GM23248 (cell line): ENCODE results near the gene METTL25. TPM values are rescaled to one million over a fixed set of nuclear protein-coding genes. Genes with fewer than 3 reads are reported as not detected.
A peak's percentile ranks its signal among the peaks of the same experiment; 100 is the strongest.

Source experiments
- DNase-seq: peaks from one replicate; pipeline ENCODE4 v3.0.0-alpha.2; 2015
- H2AFZ ChIP-seq: fragments of 200-600 bp; sonication (generic); 2 replicates; pipeline ENCODE4 v1.6.1; 2016; ENCODE audit warnings: antibody characterized with exemption
- H3F3A ChIP-seq: fragments of 200-600 bp; sonication (generic); 2 replicates; pipeline ENCODE4 v1.6.1; 2016; ENCODE audit warnings: mild to moderate bottlenecking, antibody characterized with exemption, mixed run types; ENCODE audit not compliant: insufficient read depth
- H3K27ac ChIP-seq: fragments of 200-600 bp; sonication (generic); 2 replicates; pipeline ENCODE4 v1.5.1; 2016; ENCODE audit warnings: mild to moderate bottlenecking
- H3K27me3 ChIP-seq: fragments of 200-600 bp; sonication (generic); replicated peaks from 2 replicates; pipeline ENCODE4 v1.6.1; 2016; ENCODE audit warnings: mild to moderate bottlenecking; ENCODE audit not compliant: insufficient read depth
- H3K36me3 ChIP-seq: fragments of 200-600 bp; sonication (generic); 2 replicates; pipeline ENCODE4 v1.6.1; 2016; ENCODE audit warnings: low read depth, mild to moderate bottlenecking
- H3K4me1 ChIP-seq: fragments of 200-600 bp; sonication (generic); 2 replicates; pipeline ENCODE4 v1.6.1; 2016; ENCODE audit warnings: mild to moderate bottlenecking; ENCODE audit not compliant: insufficient read depth
- H3K4me2 ChIP-seq: fragments of 200-600 bp; sonication (generic); one replicate; pipeline ENCODE4 v1.6.1; 2016; ENCODE audit warnings: mild to moderate bottlenecking; ENCODE audit not compliant: unreplicated experiment
- H3K4me3 ChIP-seq: fragments of 200-600 bp; sonication (generic); 2 replicates; pipeline ENCODE4 v1.5.1; 2016; ENCODE audit warnings: mild to moderate bottlenecking
- H3K79me2 ChIP-seq: fragments of 200-600 bp; sonication (generic); 2 replicates; pipeline ENCODE4 v1.6.1; 2016; ENCODE audit warnings: mild to moderate bottlenecking; ENCODE audit not compliant: insufficient read depth
- H3K9ac ChIP-seq: fragments of 200-600 bp; sonication (generic); 2 replicates; pipeline ENCODE4 v1.6.1; 2016; ENCODE audit warnings: mild to moderate bottlenecking
- H3K9me2 ChIP-seq: fragments of 200-600 bp; sonication (generic); 2 replicates; pipeline ENCODE4 v1.6.1; 2016; ENCODE audit warnings: mixed run types, mild to moderate bottlenecking, moderate library complexity; ENCODE audit not compliant: insufficient read depth
- H3K9me3 ChIP-seq: fragments of 200-600 bp; sonication (generic); one replicate; pipeline ENCODE4 v1.6.1; 2017; ENCODE audit warnings: low read depth
- H4K20me1 ChIP-seq: fragments of 200-600 bp; sonication (generic); 2 replicates; pipeline ENCODE4 v1.6.0; 2016; ENCODE audit not compliant: insufficient read depth
- EZH2 ChIP-seq: fragments of 200-600 bp; sonication (generic); IDR thresholded peaks from 2 replicates; pipeline ENCODE4 v1.6.1; 2018; ENCODE audit warnings: antibody characterized with exemption, mild to moderate bottlenecking; ENCODE audit not compliant: insufficient read depth, poor library complexity, severe bottlenecking
- EZH2phosphoT487 ChIP-seq: fragments of 200-600 bp; sonication (generic); IDR thresholded peaks from 2 replicates; pipeline ENCODE4 v1.6.1; 2018; ENCODE audit warnings: antibody characterized with exemption, moderate library complexity, mild to moderate bottlenecking, low read depth; ENCODE audit not compliant: insufficient read depth
- WGBS, 2 experiments: methylation state at CpG; one replicate each; pipeline ENCODE4 v1.1.6; 2015 to 2017; ENCODE audit warnings: low lambda C conversion rate in 2 of 2, low coverage in 1 of 2; ENCODE audit errors: missing lambda C conversion rate in 2 of 2; 5-methylcytosine and 5-hydroxymethylcytosine counted together
- in situ Hi-C: fragments of 300-500 bp; cut with MboI; formaldehyde crosslinking; loops from 2 replicates; pipeline ENCODE4 v1.15.0; 2020
- polyA plus RNA-seq: library from polyadenylated mRNA; unstranded; fragments of >200 nt; fragmentation: Nextera tagmentation; extraction: Ambion mirVana; gene quantifications from 2 replicates; pipeline ENCODE4 v1.2.1, GENCODE V29; 2016
- total RNA-seq: library from RNA; depleted of rRNA; stranded (reverse); fragments of >200 nt; shearing (Covaris generic); gene quantifications from 2 replicates; pipeline ENCODE4 v1.2.3, GENCODE V29; 2014

Gene METTL25
- total and polyA plus RNA-seq, 2 experiments from 2014 or later, result 5.6 to 6.9 TPM

DNA sequence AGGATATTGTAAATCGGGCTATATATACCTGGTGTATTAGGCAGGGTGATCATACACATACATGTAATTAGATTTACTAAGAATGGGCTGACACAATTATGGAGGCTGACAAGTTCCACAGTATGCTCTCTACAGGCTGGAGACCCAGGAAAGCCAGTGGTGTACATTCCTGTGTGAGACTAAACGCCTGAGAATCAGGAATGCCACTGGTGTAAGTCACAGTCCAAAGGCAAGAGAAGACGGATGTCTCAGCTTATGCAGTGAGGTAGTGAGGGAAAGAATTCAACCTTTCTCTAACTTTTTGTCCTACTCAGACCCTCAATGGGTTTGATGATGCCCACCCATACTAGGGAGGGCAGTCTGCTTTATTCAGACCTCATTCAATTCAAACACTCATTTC is 57.1 kb downstream of the METTL25 start:
- Histone ChIP-seq H3K27me3 (no peaks in the 10 kb centered on the region), H3K36me3 (no peaks in the 10 kb centered on the region), H3K9me3 (no peaks in the 10 kb centered on the region), H3K9ac (no peak overlapping the region), H3K27ac (peak overlapping the region; percentile 19; the same call in 1 of the 2 replicates), H3F3A (no peaks in the 10 kb centered on the region), H2AFZ (no peak overlapping the region), H3K4me2 (no peak overlapping the region), H3K4me3 (no peak overlapping the region), H4K20me1 (no peaks in the 10 kb centered on the region), H3K79me2 (no peaks in the 10 kb centered on the region), H3K9me2 (no peaks in the 10 kb centered on the region), H3K4me1 (peaks cover 7% of the 10 kb centered on the region; the same call in 1 of the 2 replicates)
- in situ Hi-C loops, result no loop called here
- peak; percentile 46 for DNase-seq
- WGBS, 2 experiments, result 67 to 78% methylated on average over 3 of the region's 3 CpGs
- TF ChIP-seq EZH2, result no peak
- TF ChIP-seq EZH2phosphoT487, result no peak

DNA sequence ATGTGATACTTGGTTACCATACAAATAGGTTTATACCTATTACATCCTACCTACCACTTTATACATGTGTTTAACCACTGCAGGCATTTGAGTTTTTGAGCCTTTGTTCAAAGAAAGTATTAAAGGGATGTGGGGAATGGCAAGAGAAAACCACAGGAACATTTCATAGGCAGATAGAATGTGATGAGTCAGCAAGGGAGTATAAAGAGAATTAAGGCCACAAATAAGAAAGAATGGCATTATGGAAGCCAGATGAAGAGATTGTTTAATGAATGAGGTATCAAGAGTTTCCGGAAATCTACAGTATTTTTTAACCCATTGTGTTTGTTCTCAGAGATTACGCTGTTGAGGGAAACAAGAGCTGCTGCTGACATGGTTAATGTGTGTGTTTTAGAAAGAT is 66.9 kb downstream of the METTL25 start:
- in situ Hi-C loops, result no loop called here
- peak; percentile 60 for DNase-seq
- Histone ChIP-seq H3K4me1 (peaks cover 10% of the 10 kb centered on the region), H3K4me2 (no peak overlapping the region), H3K79me2 (no peaks in the 10 kb centered on the region), H3K9me2 (no peaks in the 10 kb centered on the region), H3K27me3 (no peaks in the 10 kb centered on the region), H3F3A (peaks cover 9% of the 10 kb centered on the region; the same call in 1 of the 2 replicates), H3K9me3 (no peaks in the 10 kb centered on the region), H3K9ac (no peak overlapping the region), H2AFZ (no peak overlapping the region), H3K4me3 (no peak overlapping the region), H4K20me1 (no peaks in the 10 kb centered on the region), H3K36me3 (no peaks in the 10 kb centered on the region), H3K27ac (no peak overlapping the region)
- 54 to 61% methylated on average over 2 of the region's 2 CpGs for WGBS, 2 experiments
- TF ChIP-seq EZH2phosphoT487 (no peak), EZH2 (no peak)

DNA sequence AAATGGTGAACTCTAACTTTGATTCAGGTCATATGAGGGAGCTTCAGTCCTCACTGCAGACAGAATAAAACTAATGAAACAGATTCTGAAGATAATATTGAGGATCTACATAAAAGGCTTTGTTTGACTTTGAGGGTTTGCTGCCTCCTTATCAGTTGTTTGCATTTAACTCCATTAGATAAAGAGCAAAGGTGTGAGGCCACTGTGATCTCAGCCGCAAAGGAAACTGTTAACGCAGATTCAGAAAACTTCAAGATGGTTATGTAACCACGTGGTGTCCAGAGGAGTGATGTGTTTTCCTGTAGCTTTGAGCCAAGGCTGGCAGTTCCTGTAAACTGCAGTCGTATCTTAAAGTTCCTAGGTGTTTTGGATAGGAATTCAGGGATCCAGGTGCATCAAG is 67.8 kb downstream of the METTL25 start:
- Histone ChIP-seq H3K4me3 (no peak overlapping the region), H3F3A (peaks cover 9% of the 10 kb centered on the region; the same call in 1 of the 2 replicates), H3K79me2 (no peaks in the 10 kb centered on the region), H3K27ac (no peak overlapping the region), H3K4me1 (peaks cover 10% of the 10 kb centered on the region), H3K9me3 (no peaks in the 10 kb centered on the region), H3K36me3 (no peaks in the 10 kb centered on the region), H3K9ac (no peak overlapping the region), H2AFZ (no peak overlapping the region), H4K20me1 (no peaks in the 10 kb centered on the region), H3K27me3 (no peaks in the 10 kb centered on the region), H3K9me2 (no peaks in the 10 kb centered on the region), H3K4me2 (no peak overlapping the region)
- DNase-seq, result no peak
- TF ChIP-seq EZH2, result no peak
- no peak for TF ChIP-seq EZH2phosphoT487
- in situ Hi-C loops, result no loop called here
- WGBS, 2 experiments, result 68 to 74% methylated on average over 4 of the region's 4 CpGs

DNA sequence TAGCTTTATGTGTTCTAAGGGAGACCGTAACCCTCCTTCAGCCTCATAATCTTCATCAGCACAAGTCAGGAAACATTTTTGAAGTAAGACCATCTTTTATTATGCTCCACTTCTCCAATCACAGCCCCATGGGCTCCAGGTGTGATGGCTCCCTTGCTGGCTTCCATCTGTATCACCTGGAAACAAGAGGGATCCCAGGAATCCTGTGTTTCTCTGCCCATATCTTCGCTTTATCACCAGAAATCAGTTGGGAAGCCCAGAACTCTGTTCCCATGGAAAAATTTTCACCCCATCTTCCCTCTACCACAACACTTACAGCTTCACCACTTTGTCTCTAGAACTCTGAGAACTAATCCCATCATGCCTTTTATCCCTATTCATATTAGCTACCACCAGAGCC is 68.3 kb downstream of the METTL25 start:
- Histone ChIP-seq H3K4me2 (no peak overlapping the region), H3K79me2 (no peaks in the 10 kb centered on the region), H3K36me3 (no peaks in the 10 kb centered on the region), H3K27ac (no peak overlapping the region), H3K9ac (no peak overlapping the region), H3K4me3 (no peak overlapping the region), H3F3A (peaks cover 9% of the 10 kb centered on the region; the same call in 1 of the 2 replicates), H4K20me1 (no peaks in the 10 kb centered on the region), H3K9me3 (no peaks in the 10 kb centered on the region), H3K9me2 (no peaks in the 10 kb centered on the region), H2AFZ (no peak overlapping the region), H3K4me1 (peaks cover 10% of the 10 kb centered on the region), H3K27me3 (no peaks in the 10 kb centered on the region)
- in situ Hi-C loops, result no loop called here
- DNase-seq, result no peak
- whole genome bisulfite sequencing, 2 experiments, result 95 to 97% methylated on average over 2 of the region's 2 CpGs
- TF ChIP-seq EZH2phosphoT487 (no peak), EZH2 (no peak)
